K562 (cell line): ENCODE results near the gene ADRM1. TPM values are rescaled to one million over a fixed set of nuclear protein-coding genes. Genes with fewer than 3 reads are reported as not detected.

Experiments used
- ATAC-seq: fragments of 200-7000 bp; cut with Tn5 transposase; 3 replicates; pipeline ENCODE4 v1.9.1; 2020; ENCODE audit warnings: moderate library complexity
- BruUV-seq: library from RNA; stranded (reverse); fragments of 400-500 nt; replicated peaks from 2 replicates; lab custom pipeline; 2021; lab: Mats Ljungman, UMichigan
- CTCF ChIA-PET: fragments of 300-600 bp; formaldehyde crosslinking; extraction: SDS; loops from one replicate; lab custom pipeline; 2021; ENCODE audit warnings: low intra/inter-chr PET ratio; lab: Yijun Ruan, JAX
- POLR2A ChIA-PET: fragments of 300-600, 350-650 bp; sonication (Branson Sonifier 250); formaldehyde crosslinking; extraction: SDS; loops from one replicate; lab custom pipeline; 2021; ENCODE audit warnings: antibody characterized with exemption, inconsistent platforms; lab: Yijun Ruan, JAX
- DNase-seq, 4 experiments: peaks; one replicate each; pipeline versions ENCODE4 v3.0.0 to v3.0.0-alpha.2; 2011 to 2018; ENCODE audit warnings: low spot score in 3 of 4, mixed read lengths in 3 of 4; ENCODE audit errors: extremely low read depth in 1 of 4
- FAIRE-seq: peaks from 2 replicates; lab custom pipeline; 2011; peaks lifted over from hg19 to GRCh38; lab: Jason Lieb, UNC
- H2AFZ ChIP-seq: 2 replicates; pipeline ENCODE4 v1.6.0; 2011; ENCODE audit warnings: low read depth, low read length, control low read depth, inconsistent platforms
- H3K27ac ChIP-seq: fragments of 200-600 bp; 3 replicates; pipeline ENCODE4 v1.8.0; 2011; ENCODE audit warnings: low read depth, mild to moderate bottlenecking, control low read depth, inconsistent platforms, low read length, moderate library complexity, mixed read lengths; ENCODE audit errors: extremely low read depth
- H3K27me3 ChIP-seq, 2 experiments: fragments of 300-600 bp in 1 of 2; 2 replicates in 1 of 2; 3 replicates in 1 of 2; pipeline versions ENCODE4 v1.6.0 to v1.8.0; 2011; ENCODE audit warnings: inconsistent platforms in 2 of 2, low read length in 2 of 2, mild to moderate bottlenecking in 1 of 2, mixed read lengths in 1 of 2, moderate library complexity in 1 of 2; ENCODE audit not compliant: control insufficient read depth in 2 of 2, insufficient read depth in 2 of 2
- H3K36me3 ChIP-seq: fragments of 300-600 bp; 3 replicates; pipeline ENCODE4 v1.8.0; 2011; ENCODE audit warnings: mild to moderate bottlenecking, low read length, inconsistent platforms; ENCODE audit not compliant: control insufficient read depth, insufficient read depth
- H3K4me1 ChIP-seq, 2 experiments: fragments of 200-600 bp in 1 of 2; replicated peaks in 1 of 2; 2 replicates in 1 of 2; 3 replicates in 1 of 2; pipeline versions ENCODE4 v1.5.1 to v1.8.0; 2011; ENCODE audit warnings: inconsistent platforms in 2 of 2, low read length in 2 of 2, mild to moderate bottlenecking in 1 of 2, mixed read lengths in 1 of 2, moderate library complexity in 1 of 2; ENCODE audit not compliant: control insufficient read depth in 2 of 2, insufficient read depth in 2 of 2
- H3K4me2 ChIP-seq: 2 replicates; pipeline ENCODE4 v1.6.1; 2011; ENCODE audit warnings: low read length, control low read depth, inconsistent platforms, mixed read lengths; ENCODE audit not compliant: insufficient read depth
- H3K4me3 ChIP-seq: fragments of 200-600 bp; sonication (generic), shearing (Covaris generic); 2 replicates; pipeline ENCODE4 v1.5.1; 2016; ENCODE audit warnings: control low read depth, inconsistent platforms
- H3K79me2 ChIP-seq: fragments of 200-600 bp; 3 replicates; pipeline ENCODE4 v1.8.0; 2011; ENCODE audit warnings: low read length, inconsistent platforms; ENCODE audit not compliant: control insufficient read depth, insufficient read depth
- H3K9ac ChIP-seq, 2 experiments: 2 replicates each; pipeline versions ENCODE4 v1.6.0 to v1.6.1; 2011; ENCODE audit warnings: low read depth in 2 of 2, low read length in 2 of 2, control low read depth in 1 of 2, inconsistent platforms in 1 of 2, mild to moderate bottlenecking in 1 of 2, mixed read lengths in 1 of 2; ENCODE audit not compliant: insufficient read depth in 1 of 2
- H3K9me1 ChIP-seq: one replicate; pipeline ENCODE4 v1.6.0; 2011; ENCODE audit warnings: inconsistent platforms, mild to moderate bottlenecking, low read length, moderate library complexity; ENCODE audit not compliant: control insufficient read depth, insufficient read depth
- H3K9me3 ChIP-seq: replicated peaks from 2 replicates; pipeline ENCODE4 v1.5.1; 2011; ENCODE audit warnings: low read depth, low read length, inconsistent platforms; ENCODE audit not compliant: control insufficient read depth, insufficient read depth
- H4K20me1 ChIP-seq: replicated peaks from 2 replicates; pipeline ENCODE4 v1.6.1; 2011; ENCODE audit warnings: low read length, inconsistent platforms, mixed read lengths; ENCODE audit not compliant: control insufficient read depth, insufficient read depth
- NR1H2 ChIP-seq: sonication (generic); formaldehyde crosslinking; IDR thresholded peaks from 2 replicates; pipeline ENCODE4 v1.4.0; 2020; ENCODE audit warnings: mild to moderate bottlenecking, missing genetic modification reagents
- PTTG1 ChIP-seq: fragments of 450-650 bp; IDR thresholded peaks from 2 replicates; pipeline ENCODE4 v1.6.1; 2016; ENCODE audit warnings: low read depth, mild to moderate bottlenecking, missing genetic modification characterization, missing compliant biosample characterization
- TOE1 ChIP-seq, 2 experiments: fragments of 450-650 bp in 1 of 2; sonication (generic) in 1 of 2; formaldehyde crosslinking in 1 of 2; IDR thresholded peaks; 2 replicates each; pipeline versions ENCODE4 v1.7.1 to v1.8.0; 2016 to 2022; ENCODE audit warnings: borderline replicate concordance in 2 of 2, mild to moderate bottlenecking in 2 of 2, antibody characterized with exemption in 1 of 2, inconsistent platforms in 1 of 2, low read depth in 1 of 2, missing genetic modification reagents in 1 of 2, moderate library complexity in 1 of 2
- ZEB2 ChIP-seq: fragments of 450-650 bp; IDR thresholded peaks from 2 replicates; pipeline ENCODE4 v1.6.1; 2016
- ZNF444 ChIP-seq: fragments of 250-450 bp; sonication (Bioruptor Pico); IDR thresholded peaks from 2 replicates; pipeline ENCODE4 v1.4.0; 2020; ENCODE audit warnings: mild to moderate bottlenecking, moderate library complexity
- ZNF695 ChIP-seq: fragments of 450-650 bp; formaldehyde crosslinking; IDR thresholded peaks from 2 replicates; pipeline ENCODE4 v1.4.0; 2020; ENCODE audit warnings: mild to moderate bottlenecking, moderate library complexity
- WGBS: fragments of 100-300 bp; shearing (Covaris generic); methylation state at CpG from one replicate; pipeline ENCODE4 v1.1.6; 2016; ENCODE audit warnings: low coverage, mixed read lengths; ENCODE audit not compliant: insufficient coverage; ENCODE audit errors: missing lambda C conversion rate; 5-methylcytosine and 5-hydroxymethylcytosine counted together
- in situ Hi-C: fragments of 300-500 bp; cut with MboI; formaldehyde crosslinking; loops from 4 replicates; pipeline ENCODE4 v1.15.0; 2018; ENCODE audit warnings: inconsistent platforms, mixed read lengths
- intact Hi-C: fragments of 100-400 bp; cut with micrococcal nuclease; formaldehyde crosslinking; loops from 2 replicates; pipeline ENCODE4 v1.14.2; 2022
- polyA plus RNA-seq, 8 experiments: library from polyadenylated mRNA; depleted of rRNA in 4 of 8; stranded (reverse) in 5 of 8; unstranded in 3 of 8; fragments of >200 nt; fragmentation: Nextera tagmentation in 2 of 8; fragmentation: Illumina TruSeq in 1 of 8; extraction: Ambion mirVana in 2 of 8; extraction: Trizol in 1 of 8; gene quantifications; 2 replicates each; pipeline versions ENCODE4 v1.2.1 to v1.2.3, GENCODE V29; 2011 to 2014; ENCODE audit warnings: inconsistent platforms in 1 of 8, missing spikeins in 1 of 8
- total RNA-seq, 7 experiments: library from RNA; depleted of rRNA in 6 of 7; stranded (reverse); fragments of >200 nt in 6 of 7; fragmentation: Illumina TruSeq in 2 of 7; extraction: Trizol in 2 of 7; gene quantifications; 2 replicates each; pipeline versions ENCODE4 v1.2.1 to v1.2.3, GENCODE V29; 2011 to 2021; ENCODE audit warnings: low replicate concordance in 1 of 7
- TF ChIP-seq, protein P1 (sequence below): fragments of 200-400 bp; formaldehyde crosslinking; IDR thresholded peaks from 2 replicates; pipeline ENCODE4 v1.6.1; 2017; ENCODE audit warnings: mild to moderate bottlenecking, low read depth, low read length, moderate library complexity

Gene ADRM1
- total and polyA plus RNA-seq, 9 of the 15 experiments (the other 6 are each of a cell fraction or from before 2014, with no cell fraction given) = 5.0 to 223 (median 67.4) TPM

DNA sequence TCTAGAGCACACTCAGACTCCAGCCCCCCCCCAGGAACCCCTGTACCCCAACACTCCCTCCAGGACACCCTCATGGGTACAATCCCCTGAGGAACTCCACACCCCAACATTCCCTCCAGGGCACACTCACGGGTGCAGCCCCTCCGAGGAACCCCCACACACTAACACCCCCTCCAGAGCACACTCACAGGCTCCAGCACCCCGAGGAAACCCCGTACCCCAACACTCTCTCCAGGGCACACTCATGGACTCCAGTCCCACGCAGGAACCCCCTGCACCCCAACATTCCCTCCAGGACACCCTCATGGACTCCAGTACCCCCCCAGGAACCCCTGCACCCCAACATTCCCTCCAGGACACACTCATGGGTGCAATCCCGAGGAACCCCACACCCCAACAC, 32.7 kb downstream of the ADRM1 start:
- Histone ChIP-seq H3K9me1 (no peaks in the 10 kb centered on the region), H3K79me2 (no peaks in the 10 kb centered on the region), H3K4me2 (no peak overlapping the region), H2AFZ (no peak overlapping the region), H3K4me3 (no peak overlapping the region), H4K20me1 (no peaks in the 10 kb centered on the region), H3K9me3 (no peaks in the 10 kb centered on the region), H3K4me1 (peaks cover 0 to 15% of the 10 kb centered on the region in 2 experiments; a peak in 1 of 5 replicates), H3K9ac (no peak overlapping the region), H3K27me3 (no peaks in the 10 kb centered on the region), H3K27ac (no peak overlapping the region), H3K36me3 (peaks cover 86% of the 10 kb centered on the region; the same call in 2 of the 3 replicates)
- CTCF ChIA-PET = no interaction called here
- WGBS = 89% methylated on average over 4 of the region's 6 CpGs
- no peak for FAIRE-seq
- no TSS peak for BruUV-seq
- no peak for DNase-seq
- ATAC-seq = no peak
- intact Hi-C loops = no loop called here
- POLR2A ChIA-PET = interaction anchor here (0.6 kb wide), 1 partner anchor 53 kb away, joined by 3 read pairs; no protein-coding TSS in a partner anchor
- in situ Hi-C loops = no loop called here
- TF ChIP-seq PTTG1 = no peak
- TF ChIP-seq NR1H2 = no peak
- no peak for TF ChIP-seq ZNF695 (CRISPR knock-in tag)
- no peak for TF ChIP-seq ZNF444 (CRISPR knock-in tag)
- TF ChIP-seq, protein P1, sequence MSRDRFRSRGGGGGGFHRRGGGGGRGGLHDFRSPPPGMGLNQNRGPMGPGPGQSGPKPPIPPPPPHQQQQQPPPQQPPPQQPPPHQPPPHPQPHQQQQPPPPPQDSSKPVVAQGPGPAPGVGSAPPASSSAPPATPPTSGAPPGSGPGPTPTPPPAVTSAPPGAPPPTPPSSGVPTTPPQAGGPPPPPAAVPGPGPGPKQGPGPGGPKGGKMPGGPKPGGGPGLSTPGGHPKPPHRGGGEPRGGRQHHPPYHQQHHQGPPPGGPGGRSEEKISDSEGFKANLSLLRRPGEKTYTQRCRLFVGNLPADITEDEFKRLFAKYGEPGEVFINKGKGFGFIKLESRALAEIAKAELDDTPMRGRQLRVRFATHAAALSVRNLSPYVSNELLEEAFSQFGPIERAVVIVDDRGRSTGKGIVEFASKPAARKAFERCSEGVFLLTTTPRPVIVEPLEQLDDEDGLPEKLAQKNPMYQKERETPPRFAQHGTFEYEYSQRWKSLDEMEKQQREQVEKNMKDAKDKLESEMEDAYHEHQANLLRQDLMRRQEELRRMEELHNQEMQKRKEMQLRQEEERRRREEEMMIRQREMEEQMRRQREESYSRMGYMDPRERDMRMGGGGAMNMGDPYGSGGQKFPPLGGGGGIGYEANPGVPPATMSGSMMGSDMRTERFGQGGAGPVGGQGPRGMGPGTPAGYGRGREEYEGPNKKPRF = no peak
- no peak for TF ChIP-seq TOE1 (IDR thresholded peaks at IDR 0.05; ENCODE audit: borderline replicate concordance)
- no peak for TF ChIP-seq TOE1 (CRISPR knock-in tag; IDR thresholded peaks at IDR 0.05; ENCODE audit: borderline replicate concordance, low read depth)
- no peak for TF ChIP-seq ZEB2
